Peyer's patch (tissue), 4 donors: ENCODE results near the gene LSR.

Source experiments
- CTCF ChIP-seq, 6 experiments: fragments of 450-650 bp in 4 of 6; fragments of 200-600 bp in 2 of 6; sonication (generic) in 1 of 6; IDR thresholded peaks; one replicate each; pipeline ENCODE4 v1.5.1; 2017 to 2019; ENCODE audit warnings: antibody characterized with exemption in 6 of 6, mild to moderate bottlenecking in 3 of 6, moderate library complexity in 1 of 6
- POLR2A ChIP-seq, 2 donors: fragments of 450-650 bp; IDR thresholded peaks; one replicate each; pipeline ENCODE4 v1.5.1; 2017; ENCODE audit warnings: antibody characterized with exemption in 2 of 2, mild to moderate bottlenecking in 2 of 2, moderate library complexity in 2 of 2

GRCh38 chr19:35211545-35212230 is 37.1 kb upstream of the LSR start:
- TF ChIP-seq CTCF (IDR thresholded peaks at IDR 0.05): no peak
- TF ChIP-seq POLR2A (IDR thresholded peaks at IDR 0.05): no peak
